ENCODE results near the gene CNEP1R1. TPM values are rescaled to one million over a fixed set of nuclear protein-coding genes. Genes with fewer than 3 reads are reported as not detected.

The CNEP1R1 gene
- polyA plus RNA-seq, 2 of the 4 experiments (the other 2 are of a cell fraction), result 20.7 to 32.0 TPM

GRCh38 chr16:50072730-50073129 is 47.7 kb downstream of the CNEP1R1 start:
- DNase-seq (ENCODE audit: low read depth in 1 of 2, low spot score in 1 of 2), result no peak
- ChIA-PET POLR2A (no interaction called here), CTCF (no interaction called here)
- Histone ChIP-seq H3K9me3 (no peaks in the 10 kb centered on the region), H3K4me3 (no peak overlapping the region), H3K27ac (no peak overlapping the region), H3K4me1 (peaks cover 6% of the 10 kb centered on the region), H3K4me2 (no peak overlapping the region)
- FAIRE-seq, result no peak
- WGBS (ENCODE audit: missing lambda C conversion rate), result 90% methylated on average over 5 of the region's 5 CpGs
- TF ChIP-seq ZSCAN20 (CRISPR knock-in tag; IDR thresholded peaks at IDR 0.05), result no peak
- no peak for TF ChIP-seq SREBF2 (IDR thresholded peaks at IDR 0.05)
- no peak for TF ChIP-seq HOXA7 (CRISPR knock-in tag; IDR thresholded peaks at IDR 0.05)
- TF ChIP-seq ATOH8 (CRISPR knock-in tag; IDR thresholded peaks at IDR 0.05; ENCODE audit: low read depth), result no peak
- no peak for TF ChIP-seq RCOR1 (IDR thresholded peaks at IDR 0.05; ENCODE audit: low read depth, low read length)
- TF ChIP-seq MAX (IDR thresholded peaks at IDR 0.05), result no peak
- no peak for TF ChIP-seq MYC (IDR thresholded peaks at IDR 0.05; ENCODE audit: borderline replicate concordance, low read length)
- TF ChIP-seq EP300 (IDR thresholded peaks at IDR 0.05), result no peak
- TF ChIP-seq CEBPB (IDR thresholded peaks at IDR 0.05), result no peak
- no peak for TF ChIP-seq EHF (CRISPR knock-in tag; IDR thresholded peaks at IDR 0.05)
- TF ChIP-seq JUNB (IDR thresholded peaks at IDR 0.05), result no peak
- TF ChIP-seq, protein P1, sequence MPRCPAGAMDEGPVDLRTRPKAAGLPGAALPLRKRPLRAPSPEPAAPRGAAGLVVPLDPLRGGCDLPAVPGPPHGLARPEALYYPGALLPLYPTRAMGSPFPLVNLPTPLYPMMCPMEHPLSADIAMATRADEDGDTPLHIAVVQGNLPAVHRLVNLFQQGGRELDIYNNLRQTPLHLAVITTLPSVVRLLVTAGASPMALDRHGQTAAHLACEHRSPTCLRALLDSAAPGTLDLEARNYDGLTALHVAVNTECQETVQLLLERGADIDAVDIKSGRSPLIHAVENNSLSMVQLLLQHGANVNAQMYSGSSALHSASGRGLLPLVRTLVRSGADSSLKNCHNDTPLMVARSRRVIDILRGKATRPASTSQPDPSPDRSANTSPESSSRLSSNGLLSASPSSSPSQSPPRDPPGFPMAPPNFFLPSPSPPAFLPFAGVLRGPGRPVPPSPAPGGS (IDR thresholded peaks at IDR 0.05), result no peak
- ATAC-seq, result no peak

DNA sequence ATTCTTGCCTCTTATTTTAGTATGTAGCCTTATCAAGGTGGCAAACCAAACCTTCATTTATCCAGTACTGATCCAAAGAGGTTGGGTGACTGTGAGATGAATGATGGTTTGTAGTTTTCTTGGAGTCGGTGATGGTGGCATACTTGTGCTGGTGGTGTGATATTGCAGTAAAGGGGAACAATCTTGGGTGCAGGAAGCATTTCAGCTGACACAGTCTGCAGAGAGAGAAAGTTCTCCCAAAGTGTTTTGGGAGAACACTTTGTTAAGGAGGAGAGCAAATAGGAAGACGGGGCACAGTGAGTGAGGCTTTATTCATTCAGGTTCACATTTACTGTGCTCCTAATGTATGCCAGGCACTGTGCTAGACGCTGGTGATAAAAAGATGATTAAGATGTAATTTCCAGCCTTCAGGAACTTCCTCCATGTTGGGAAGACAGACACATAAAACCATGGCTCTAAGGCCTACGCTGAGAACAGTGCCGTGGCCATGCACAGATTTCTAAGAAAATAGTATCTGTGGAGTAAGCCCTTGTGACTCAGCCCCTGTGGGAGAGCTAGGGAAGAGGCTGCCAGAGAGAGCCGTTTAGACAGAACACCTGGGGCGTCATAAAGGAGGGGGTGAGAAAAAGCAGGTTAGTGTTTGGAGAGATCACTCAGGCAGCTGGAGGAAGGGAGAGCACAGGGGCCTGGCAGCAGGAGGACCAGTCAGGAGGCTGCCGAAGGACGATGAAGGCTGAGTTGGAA is 54.5 kb downstream of the CNEP1R1 start:
- ChIA-PET CTCF (interaction anchor here (2.8 kb wide), 1 partner anchor 11 kb away, joined by 11 read pairs; no protein-coding TSS in a partner anchor), POLR2A (no interaction called here)
- DNase-seq (ENCODE audit: low read depth in 1 of 2, low spot score in 1 of 2) (no peak), ATAC-seq (no peak), FAIRE-seq (no peak)
- H3K27ac ChIP-seq, result no peak overlapping the region
- H3K4me2 ChIP-seq, result no peak overlapping the region
- no peaks in the 10 kb centered on the region for H3K4me1 ChIP-seq
- WGBS (ENCODE audit: missing lambda C conversion rate), result 77% methylated on average over 9 of the region's 9 CpGs
- no peaks in the 10 kb centered on the region for H3K9me3 ChIP-seq
- TF ChIP-seq NPAS2 (CRISPR knock-in tag; IDR thresholded peaks at IDR 0.05; ENCODE audit: borderline replicate concordance) (no peak), RFX5 (IDR thresholded peaks at IDR 0.05) (no peak), ZSCAN20 (CRISPR knock-in tag; IDR thresholded peaks at IDR 0.05) (no peak), PHF8 (IDR thresholded peaks at IDR 0.05; ENCODE audit: borderline replicate concordance, low read depth) (no peak), FOSB (CRISPR knock-in tag; IDR thresholded peaks at IDR 0.05) (no peak), CHD4 (IDR thresholded peaks at IDR 0.05; ENCODE audit: borderline replicate concordance) (no peak), FOXS1 (CRISPR knock-in tag; IDR thresholded peaks at IDR 0.05) (no peak), HDAC2 (IDR thresholded peaks at IDR 0.05) (no peak), JUN (IDR thresholded peaks at IDR 0.05) (no peak), RCOR1 (IDR thresholded peaks at IDR 0.05; ENCODE audit: low read depth, low read length) (no peak), HOXA7 (CRISPR knock-in tag; IDR thresholded peaks at IDR 0.05) (no peak), POLR2AphosphoS2 (conservative IDR thresholded peaks at IDR 0.05; ENCODE audit: low read length) (no peak), CEBPB (IDR thresholded peaks at IDR 0.05) (no peak), CBX2 (IDR thresholded peaks at IDR 0.05; ENCODE audit: borderline replicate concordance, low read depth) (no peak), FOSL2 (IDR thresholded peaks at IDR 0.05) (no peak), FOSL2 (CRISPR knock-in tag; IDR thresholded peaks at IDR 0.05) (no peak), HOXB5 (CRISPR knock-in tag; IDR thresholded peaks at IDR 0.05) (no peak), CBX8 (IDR thresholded peaks at IDR 0.05) (no peak), SREBF2 (IDR thresholded peaks at IDR 0.05) (no peak)
- TF ChIP-seq, protein P1 (IDR thresholded peaks at IDR 0.05), result no peak
- H3K4me3 ChIP-seq, result no peak overlapping the region
